ENCODE data around the gene CHRNG. TPM values are rescaled to one million over a fixed set of nuclear protein-coding genes. Genes with fewer than 3 reads are reported as not detected.

The CHRNG gene
- total RNA-seq, 1 donor from 2014 or later, result not detected

- ATAC-seq (peak; percentile 4), DNase-seq (ENCODE audit: low spot score) (no peak)
Measured at GRCh38 chr2:232573771-232574435, 34.4 kb downstream of the CHRNG start.

DNA sequence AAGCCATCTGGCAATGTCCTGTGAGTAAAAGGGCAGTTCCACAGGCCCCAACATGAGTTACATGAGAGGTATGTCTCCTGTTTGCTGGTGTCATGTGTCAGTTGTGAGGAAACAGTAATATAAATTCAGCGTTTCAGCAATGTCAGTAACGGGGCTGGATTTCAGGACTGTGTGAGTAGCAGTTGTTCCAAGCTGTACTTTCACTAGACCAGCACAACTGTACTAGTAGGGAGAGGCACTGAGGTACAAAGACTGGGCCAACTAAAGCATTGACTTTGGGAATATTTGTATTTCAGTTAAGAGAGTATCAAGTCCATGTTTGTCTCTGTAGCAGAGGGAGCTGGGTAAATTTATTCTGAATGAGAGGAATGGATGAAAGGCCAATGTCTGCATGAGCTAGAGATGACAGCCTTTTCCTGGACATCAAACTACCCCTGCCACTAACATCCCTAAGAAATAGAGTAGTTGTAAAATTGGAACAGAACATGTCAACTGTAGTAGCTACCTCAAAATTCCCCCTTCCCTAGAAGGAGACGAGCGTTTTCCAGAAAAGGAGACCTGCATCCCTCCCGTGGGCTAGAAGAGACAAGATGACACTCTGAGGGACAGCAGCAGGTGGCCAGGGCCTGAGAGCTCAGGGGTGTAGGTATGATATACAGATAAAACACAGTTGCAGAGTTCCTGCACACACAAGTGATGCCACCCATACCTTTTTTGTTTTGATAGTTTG lies 35.3 kb downstream of the CHRNG start:
- peak; percentile 88 for ATAC-seq
- peak; percentile 53 for DNase-seq (ENCODE audit: low spot score)

DNA sequence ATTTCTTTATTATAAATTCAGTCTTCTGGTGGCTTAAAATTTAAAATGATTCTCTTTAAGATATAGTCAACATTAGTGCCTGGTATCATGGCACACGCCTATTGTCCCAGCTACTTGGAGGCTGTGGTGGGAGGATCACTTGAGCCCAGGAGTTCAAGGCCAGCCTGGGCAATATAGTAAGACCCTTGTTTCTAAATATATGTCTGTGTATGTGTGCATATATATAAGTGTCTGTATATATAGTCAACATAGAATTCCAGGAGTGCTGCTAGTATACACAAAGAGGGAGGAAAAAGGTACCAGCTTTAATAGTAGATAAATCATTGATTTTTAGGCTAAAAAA lies 35.9 kb downstream of the CHRNG start:
- ATAC-seq (no peak), DNase-seq (ENCODE audit: low spot score) (no peak)

DNA sequence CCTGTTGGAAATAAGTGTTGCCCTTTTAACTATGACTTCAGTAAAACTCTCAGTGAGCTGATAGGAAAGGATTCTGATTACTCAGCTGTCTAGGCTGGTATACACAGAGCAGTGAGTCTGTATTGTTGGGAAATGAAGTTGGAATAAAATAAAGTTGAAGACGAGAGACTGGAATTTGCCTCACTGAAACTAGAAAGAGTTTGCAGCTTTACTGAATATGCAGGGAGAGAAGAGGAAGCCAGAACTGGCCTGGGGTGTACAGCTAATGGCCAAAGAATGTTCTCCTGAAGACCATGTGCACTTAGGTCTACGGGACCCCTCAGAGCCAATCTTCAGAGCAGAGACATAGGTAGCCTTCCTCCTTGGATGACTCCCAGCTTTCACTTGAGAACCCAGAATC lies 37.5 kb downstream of the CHRNG start:
- DNase-seq (ENCODE audit: low spot score) (no peak), ATAC-seq (peak; percentile 14)

DNA sequence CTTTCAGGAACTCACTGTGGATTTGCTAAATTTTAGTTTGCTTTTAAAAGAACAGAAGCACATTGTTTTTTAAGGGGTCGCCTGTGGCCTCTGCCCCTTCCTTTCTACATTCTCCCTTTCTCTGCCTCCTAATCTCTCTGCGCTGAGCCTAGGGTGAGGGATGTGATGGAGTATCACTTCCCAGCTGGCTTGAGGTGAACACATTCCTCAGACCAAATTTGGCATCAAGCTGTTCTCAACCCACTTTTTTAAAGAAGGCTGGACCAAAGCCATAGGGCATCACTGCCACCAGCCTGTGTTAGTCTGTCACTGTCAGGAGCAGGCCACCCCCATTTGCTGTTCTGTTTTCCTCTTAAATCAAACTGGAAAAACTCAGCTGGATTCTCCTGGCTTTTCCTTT lies 38.3 kb downstream of the CHRNG start:
- DNase-seq (ENCODE audit: low spot score), result no peak

GRCh38 chr2:232578626-232579025 lies 39.1 kb downstream of the CHRNG start:
- DNase-seq (ENCODE audit: low spot score) (no peak), ATAC-seq (no peak)

More for the DNA sequence above, 38.3 kb downstream of the CHRNG start:
- ATAC-seq, result no peak

DNA sequence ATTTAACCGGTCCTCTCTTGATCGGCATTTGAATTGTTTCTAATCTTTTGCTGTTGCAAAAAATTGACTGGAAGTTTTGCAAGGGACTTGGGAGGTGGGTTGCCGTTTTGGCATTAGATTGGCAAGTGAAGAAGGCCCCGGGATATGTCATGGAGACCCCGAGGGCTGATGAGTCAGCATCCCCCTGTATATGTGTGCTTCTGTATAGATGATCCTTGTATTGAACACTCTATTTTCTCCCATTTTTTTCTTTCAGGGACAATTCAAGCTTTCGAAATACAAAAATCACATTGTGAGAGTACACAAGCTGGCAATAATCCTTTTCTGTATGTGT lies 41.1 kb downstream of the CHRNG start:
- ATAC-seq, result peak; percentile 29

GRCh38 chr2:232581725-232582124 lies 42.2 kb downstream of the CHRNG start:
- no peak for DNase-seq (ENCODE audit: low spot score)
- no peak for ATAC-seq

More for the DNA sequence above, 41.1 kb downstream of the CHRNG start:
- no peak for DNase-seq (ENCODE audit: low spot score)

DNA sequence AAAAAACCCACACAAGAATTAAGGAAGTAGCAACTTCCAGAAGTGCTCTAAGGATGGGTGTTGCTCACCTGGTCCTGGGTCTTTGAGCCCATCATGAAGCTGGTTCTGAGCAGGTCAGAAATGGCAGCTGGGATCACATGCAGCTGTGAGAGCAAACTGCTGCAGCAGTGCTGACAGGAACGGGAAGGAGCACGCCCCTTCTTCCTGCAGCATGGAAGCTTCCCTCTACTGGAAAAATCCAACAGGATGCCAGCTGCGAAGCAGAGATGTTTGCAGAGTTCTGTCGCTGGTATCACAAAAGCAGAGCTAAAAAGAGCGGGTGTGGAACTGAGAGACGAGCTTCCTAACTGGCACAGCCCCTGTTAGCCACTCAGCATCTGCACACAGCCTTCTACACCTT lies 44.7 kb downstream of the CHRNG start:
- DNase-seq (ENCODE audit: low spot score), result no peak
- no peak for ATAC-seq

GRCh38 chr2:232586943-232587505 lies 47.5 kb downstream of the CHRNG start:
- ATAC-seq (no peak), DNase-seq (ENCODE audit: low spot score) (no peak)

DNA sequence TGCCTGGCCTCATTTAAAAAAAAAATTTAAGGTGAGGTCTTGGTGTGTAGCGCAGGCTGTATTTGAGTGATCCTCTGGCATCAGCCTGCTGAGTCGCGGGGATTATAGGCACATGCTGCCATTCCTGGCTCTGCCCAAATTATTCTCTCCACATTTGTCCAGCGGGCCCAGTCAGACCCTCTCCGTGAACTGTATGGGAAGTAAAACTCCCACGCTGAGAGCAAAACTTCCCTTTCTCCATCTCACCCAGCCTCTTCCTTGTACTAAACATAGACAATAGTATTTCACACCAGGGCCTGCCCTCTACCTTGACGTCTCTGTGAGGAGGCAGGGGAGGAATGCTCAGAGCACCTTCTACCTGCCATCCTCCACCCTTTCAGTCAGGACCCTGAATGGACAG lies 48.0 kb downstream of the CHRNG start:
- no peak for ATAC-seq
- DNase-seq (ENCODE audit: low spot score), result no peak

GRCh38 chr2:232588031-232588430 lies 48.5 kb downstream of the CHRNG start:
- DNase-seq (ENCODE audit: low spot score), result no peak
- ATAC-seq, result no peak

DNA sequence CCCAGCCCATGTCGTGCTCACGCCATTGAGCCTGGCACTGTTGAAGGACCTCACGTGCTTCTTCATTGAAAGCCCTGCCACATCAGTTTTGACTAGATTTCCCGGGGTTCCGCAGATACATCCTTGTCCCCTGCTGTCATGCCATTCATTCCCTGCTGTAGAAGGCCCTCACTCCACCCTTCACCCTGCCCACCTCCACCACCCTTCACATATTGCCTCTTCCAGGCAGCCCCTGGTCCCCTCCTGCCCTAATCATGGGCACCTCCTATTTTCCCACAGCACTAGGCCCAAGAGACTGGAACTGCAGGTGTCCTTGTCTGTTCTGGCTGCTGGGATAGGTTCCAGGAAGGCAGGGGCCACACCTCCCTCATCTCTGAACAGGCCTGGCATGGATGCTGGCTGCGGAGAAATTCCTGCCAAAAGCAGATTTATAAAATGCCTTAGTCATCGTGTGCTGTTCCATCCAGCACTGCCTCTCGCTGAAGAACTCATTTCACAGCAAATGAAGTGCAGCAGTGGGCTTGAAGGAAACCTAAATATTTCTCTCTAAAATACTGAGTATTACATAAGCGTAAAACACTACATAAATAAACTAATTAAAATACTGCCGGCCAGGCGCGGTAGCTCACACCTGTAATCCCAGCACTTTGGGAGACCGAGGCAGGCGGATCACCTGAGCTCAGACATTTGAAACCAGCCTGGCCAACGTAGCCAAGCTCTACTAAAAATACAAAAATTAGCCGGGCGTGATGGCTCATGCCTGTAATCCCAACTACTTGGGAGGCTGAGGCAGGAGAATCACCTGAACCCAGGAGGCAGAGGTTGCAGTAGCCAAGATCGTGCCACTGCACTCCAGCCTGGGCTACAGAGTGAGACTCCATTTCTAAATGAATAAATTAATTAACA lies 49.4 kb downstream of the CHRNG start:
- peak; percentile 90 for ATAC-seq

GRCh38 chr2:232592772-232593395 lies 53.4 kb downstream of the CHRNG start:
- ATAC-seq (peak; percentile 46), DNase-seq (ENCODE audit: low spot score) (no peak)

More for the DNA sequence above, 49.4 kb downstream of the CHRNG start:
- peak; percentile 87 for DNase-seq (ENCODE audit: low spot score)

- ATAC-seq, result no peak
- DNase-seq (ENCODE audit: low spot score), result no peak
Measured at GRCh38 chr2:232593982-232594381, 54.5 kb downstream of the CHRNG start.

Other genes starting within 250 kb of the CHRNG start
- 0.20 TPM for gene ALPP, start 160.9 kb upstream of the CHRNG start, total RNA-seq
- not detected for gene ALPG, start 132.8 kb upstream of the CHRNG start, total RNA-seq
- not detected for gene ALPI, start 83.5 kb upstream of the CHRNG start, total RNA-seq
- gene ECEL1, start 51.9 kb upstream of the CHRNG start, total RNA-seq, result 0.48 TPM
- gene PRSS56, start 19.3 kb upstream of the CHRNG start, total RNA-seq, result not detected
- gene CHRND, start 13.5 kb upstream of the CHRNG start, total RNA-seq, result not detected
- 1.3 TPM for gene TIGD1, start 10.9 kb downstream of the CHRNG start, total RNA-seq
- gene EIF4E2, start 11.0 kb downstream of the CHRNG start, total RNA-seq, result 37.4 TPM
- 27.3 TPM for gene EFHD1, start 93.9 kb downstream of the CHRNG start, total RNA-seq
- gene GIGYF2, start 157.6 kb downstream of the CHRNG start, total RNA-seq, result 27.8 TPM
- not detected for gene KCNJ13, start 236.9 kb downstream of the CHRNG start, total RNA-seq

All from left lobe of liver (tissue), 2 donors.